WTC11 (cell line): ENCODE results near the gene SLC22A12.

Source experiments
- ZNF138 ChIP-seq: sonication (generic); formaldehyde crosslinking; conservative IDR thresholded peaks from 2 replicates; pipeline ENCODE4 v1.8.1; 2022; ENCODE audit warnings: mild to moderate bottlenecking, moderate library complexity, missing genetic modification reagents
- TF ChIP-seq, protein P1 (sequence below): sonication (generic); formaldehyde crosslinking; IDR thresholded peaks from 2 replicates; pipeline ENCODE4 v1.8.1; 2023; ENCODE audit warnings: mild to moderate bottlenecking, missing genetic modification reagents
- TF ChIP-seq, protein P2 (sequence below): fragments of 200-600 bp; IDR thresholded peaks from 2 replicates; pipeline ENCODE4 v1.8.0; 2022; ENCODE audit warnings: antibody characterized with exemption
- TF ChIP-seq, protein P3 (sequence below): sonication (generic); formaldehyde crosslinking; IDR thresholded peaks from 2 replicates; pipeline ENCODE4 v1.8.1; 2023; ENCODE audit warnings: mild to moderate bottlenecking, missing genetic modification reagents, borderline replicate concordance

DNA sequence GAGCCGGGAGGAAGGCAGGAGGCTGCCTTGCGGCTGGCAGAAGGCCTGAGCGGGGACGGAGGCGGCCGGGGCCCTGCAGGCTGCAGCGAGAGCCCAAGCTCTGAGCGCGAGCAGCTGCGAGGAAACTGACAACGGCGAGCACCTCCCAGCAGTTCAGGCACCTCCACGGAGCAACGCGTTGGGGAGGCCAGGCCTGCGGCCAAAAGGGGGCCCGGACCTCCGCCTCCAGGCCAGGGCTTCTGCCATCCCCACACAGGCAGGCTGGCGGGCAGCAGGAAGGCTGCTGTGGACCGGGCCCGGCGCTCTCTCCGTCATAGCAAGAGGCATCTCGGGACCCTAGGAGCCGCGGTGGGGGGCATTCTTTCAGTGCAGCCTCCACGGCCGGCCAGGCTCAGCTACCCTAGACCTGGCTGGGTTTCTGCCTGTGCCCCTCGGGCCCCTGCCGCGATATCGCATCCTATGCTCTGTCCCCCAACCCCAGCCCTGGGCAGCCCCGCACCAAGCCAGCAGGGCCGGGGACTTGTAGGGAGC is 22.9 kb upstream of the SLC22A12 start:
- TF ChIP-seq, protein P1, sequence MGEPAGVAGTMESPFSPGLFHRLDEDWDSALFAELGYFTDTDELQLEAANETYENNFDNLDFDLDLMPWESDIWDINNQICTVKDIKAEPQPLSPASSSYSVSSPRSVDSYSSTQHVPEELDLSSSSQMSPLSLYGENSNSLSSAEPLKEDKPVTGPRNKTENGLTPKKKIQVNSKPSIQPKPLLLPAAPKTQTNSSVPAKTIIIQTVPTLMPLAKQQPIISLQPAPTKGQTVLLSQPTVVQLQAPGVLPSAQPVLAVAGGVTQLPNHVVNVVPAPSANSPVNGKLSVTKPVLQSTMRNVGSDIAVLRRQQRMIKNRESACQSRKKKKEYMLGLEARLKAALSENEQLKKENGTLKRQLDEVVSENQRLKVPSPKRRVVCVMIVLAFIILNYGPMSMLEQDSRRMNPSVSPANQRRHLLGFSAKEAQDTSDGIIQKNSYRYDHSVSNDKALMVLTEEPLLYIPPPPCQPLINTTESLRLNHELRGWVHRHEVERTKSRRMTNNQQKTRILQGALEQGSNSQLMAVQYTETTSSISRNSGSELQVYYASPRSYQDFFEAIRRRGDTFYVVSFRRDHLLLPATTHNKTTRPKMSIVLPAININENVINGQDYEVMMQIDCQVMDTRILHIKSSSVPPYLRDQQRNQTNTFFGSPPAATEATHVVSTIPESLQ = no peak
- TF ChIP-seq, protein P2, sequence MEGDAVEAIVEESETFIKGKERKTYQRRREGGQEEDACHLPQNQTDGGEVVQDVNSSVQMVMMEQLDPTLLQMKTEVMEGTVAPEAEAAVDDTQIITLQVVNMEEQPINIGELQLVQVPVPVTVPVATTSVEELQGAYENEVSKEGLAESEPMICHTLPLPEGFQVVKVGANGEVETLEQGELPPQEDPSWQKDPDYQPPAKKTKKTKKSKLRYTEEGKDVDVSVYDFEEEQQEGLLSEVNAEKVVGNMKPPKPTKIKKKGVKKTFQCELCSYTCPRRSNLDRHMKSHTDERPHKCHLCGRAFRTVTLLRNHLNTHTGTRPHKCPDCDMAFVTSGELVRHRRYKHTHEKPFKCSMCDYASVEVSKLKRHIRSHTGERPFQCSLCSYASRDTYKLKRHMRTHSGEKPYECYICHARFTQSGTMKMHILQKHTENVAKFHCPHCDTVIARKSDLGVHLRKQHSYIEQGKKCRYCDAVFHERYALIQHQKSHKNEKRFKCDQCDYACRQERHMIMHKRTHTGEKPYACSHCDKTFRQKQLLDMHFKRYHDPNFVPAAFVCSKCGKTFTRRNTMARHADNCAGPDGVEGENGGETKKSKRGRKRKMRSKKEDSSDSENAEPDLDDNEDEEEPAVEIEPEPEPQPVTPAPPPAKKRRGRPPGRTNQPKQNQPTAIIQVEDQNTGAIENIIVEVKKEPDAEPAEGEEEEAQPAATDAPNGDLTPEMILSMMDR = no peak
- no peak for TF ChIP-seq ZNF138 (CRISPR knock-in tag)
- TF ChIP-seq, protein P3, sequence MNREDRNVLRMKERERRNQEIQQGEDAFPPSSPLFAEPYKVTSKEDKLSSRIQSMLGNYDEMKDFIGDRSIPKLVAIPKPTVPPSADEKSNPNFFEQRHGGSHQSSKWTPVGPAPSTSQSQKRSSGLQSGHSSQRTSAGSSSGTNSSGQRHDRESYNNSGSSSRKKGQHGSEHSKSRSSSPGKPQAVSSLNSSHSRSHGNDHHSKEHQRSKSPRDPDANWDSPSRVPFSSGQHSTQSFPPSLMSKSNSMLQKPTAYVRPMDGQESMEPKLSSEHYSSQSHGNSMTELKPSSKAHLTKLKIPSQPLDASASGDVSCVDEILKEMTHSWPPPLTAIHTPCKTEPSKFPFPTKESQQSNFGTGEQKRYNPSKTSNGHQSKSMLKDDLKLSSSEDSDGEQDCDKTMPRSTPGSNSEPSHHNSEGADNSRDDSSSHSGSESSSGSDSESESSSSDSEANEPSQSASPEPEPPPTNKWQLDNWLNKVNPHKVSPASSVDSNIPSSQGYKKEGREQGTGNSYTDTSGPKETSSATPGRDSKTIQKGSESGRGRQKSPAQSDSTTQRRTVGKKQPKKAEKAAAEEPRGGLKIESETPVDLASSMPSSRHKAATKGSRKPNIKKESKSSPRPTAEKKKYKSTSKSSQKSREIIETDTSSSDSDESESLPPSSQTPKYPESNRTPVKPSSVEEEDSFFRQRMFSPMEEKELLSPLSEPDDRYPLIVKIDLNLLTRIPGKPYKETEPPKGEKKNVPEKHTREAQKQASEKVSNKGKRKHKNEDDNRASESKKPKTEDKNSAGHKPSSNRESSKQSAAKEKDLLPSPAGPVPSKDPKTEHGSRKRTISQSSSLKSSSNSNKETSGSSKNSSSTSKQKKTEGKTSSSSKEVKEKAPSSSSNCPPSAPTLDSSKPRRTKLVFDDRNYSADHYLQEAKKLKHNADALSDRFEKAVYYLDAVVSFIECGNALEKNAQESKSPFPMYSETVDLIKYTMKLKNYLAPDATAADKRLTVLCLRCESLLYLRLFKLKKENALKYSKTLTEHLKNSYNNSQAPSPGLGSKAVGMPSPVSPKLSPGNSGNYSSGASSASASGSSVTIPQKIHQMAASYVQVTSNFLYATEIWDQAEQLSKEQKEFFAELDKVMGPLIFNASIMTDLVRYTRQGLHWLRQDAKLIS (CRISPR knock-in tag) = no peak
